ENCODE measurements around the gene CES1. TPM values are rescaled to one million over a fixed set of nuclear protein-coding genes. Genes with fewer than 3 reads are reported as not detected.
"Not testable (repeated sequence)": the region's sequence is repeated elsewhere in the genome, so short reads cannot be mapped to it uniquely, and the experiment has no call there.

The CES1 gene
- total RNA-seq, 2 experiments from 2014 or later = not detected

DNA sequence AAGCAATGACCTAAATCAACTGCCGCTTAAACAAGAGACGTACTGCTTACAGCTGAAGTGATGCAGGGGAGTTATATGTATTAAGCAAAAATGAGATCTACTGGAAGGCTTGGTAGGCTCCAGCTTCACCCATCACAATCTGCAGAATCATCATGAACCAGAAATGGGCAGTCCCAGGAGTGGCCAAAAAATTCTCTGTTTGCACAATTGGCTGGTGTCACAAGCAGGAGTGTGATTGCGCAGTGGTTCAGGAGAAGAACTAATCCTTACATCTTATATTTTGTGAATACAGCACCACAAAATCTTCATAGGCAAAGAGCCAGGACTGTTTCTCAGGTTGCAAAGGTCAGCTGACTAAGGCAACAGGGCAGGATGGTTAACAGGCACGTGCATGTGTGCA, 75.9 kb downstream of the CES1 start:
- Mint-ChIP-seq H3K4me3 (no peak overlapping the region), H3K27me3 (peaks cover 4% of the 10 kb centered on the region), H3K27ac (no peak overlapping the region), H3K4me1 (ENCODE audit: low read depth) (peaks cover 25% of the 10 kb centered on the region), H3K36me3 (ENCODE audit: low read depth) (peaks cover 10% of the 10 kb centered on the region), H3K9me3 (peaks cover 22% of the 10 kb centered on the region)
- ChIA-PET CTCF (interaction anchor here (0.8 kb wide), 1 partner anchor 292 kb away, joined by 3 read pairs; no protein-coding TSS in a partner anchor), POLR2A (no interaction called here)
- TF ChIP-seq, protein P1, sequence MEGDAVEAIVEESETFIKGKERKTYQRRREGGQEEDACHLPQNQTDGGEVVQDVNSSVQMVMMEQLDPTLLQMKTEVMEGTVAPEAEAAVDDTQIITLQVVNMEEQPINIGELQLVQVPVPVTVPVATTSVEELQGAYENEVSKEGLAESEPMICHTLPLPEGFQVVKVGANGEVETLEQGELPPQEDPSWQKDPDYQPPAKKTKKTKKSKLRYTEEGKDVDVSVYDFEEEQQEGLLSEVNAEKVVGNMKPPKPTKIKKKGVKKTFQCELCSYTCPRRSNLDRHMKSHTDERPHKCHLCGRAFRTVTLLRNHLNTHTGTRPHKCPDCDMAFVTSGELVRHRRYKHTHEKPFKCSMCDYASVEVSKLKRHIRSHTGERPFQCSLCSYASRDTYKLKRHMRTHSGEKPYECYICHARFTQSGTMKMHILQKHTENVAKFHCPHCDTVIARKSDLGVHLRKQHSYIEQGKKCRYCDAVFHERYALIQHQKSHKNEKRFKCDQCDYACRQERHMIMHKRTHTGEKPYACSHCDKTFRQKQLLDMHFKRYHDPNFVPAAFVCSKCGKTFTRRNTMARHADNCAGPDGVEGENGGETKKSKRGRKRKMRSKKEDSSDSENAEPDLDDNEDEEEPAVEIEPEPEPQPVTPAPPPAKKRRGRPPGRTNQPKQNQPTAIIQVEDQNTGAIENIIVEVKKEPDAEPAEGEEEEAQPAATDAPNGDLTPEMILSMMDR (IDR thresholded peaks at IDR 0.05) = no peak
- no peak for ATAC-seq
- intact Hi-C loops (cut with micrococcal nuclease) = loop anchor here (10.0 kb wide), 1 partner anchor 438 kb away; the partner anchor contains the start of gene GNAO1
- DNase-seq = no peak

DNA sequence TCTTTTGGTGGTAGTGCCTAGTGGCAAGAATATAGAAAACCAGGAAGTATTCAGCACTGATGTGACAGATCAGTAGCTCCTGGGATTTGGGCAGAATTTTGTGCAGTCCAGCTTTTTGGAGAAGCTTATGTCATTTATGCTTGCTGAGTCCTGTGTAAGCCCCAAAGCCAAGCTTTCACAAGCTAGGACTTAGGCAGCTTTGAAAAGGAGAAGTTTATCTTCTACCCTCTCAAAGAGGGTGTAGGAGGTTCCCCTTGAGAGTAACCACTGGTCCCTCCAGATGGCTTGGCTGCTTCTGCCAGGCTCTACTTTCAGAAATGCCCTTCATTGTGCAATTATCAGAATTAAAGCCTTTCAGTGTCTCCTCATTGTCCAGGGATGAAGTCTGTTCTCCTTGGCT, 78.8 kb downstream of the CES1 start:
- CTCF ChIA-PET = no interaction called here
- peaks cover 22% of the 10 kb centered on the region for H3K9me3 Mint-ChIP-seq
- H3K27ac Mint-ChIP-seq = peak overlapping the region; percentile 79
- peaks cover 10% of the 10 kb centered on the region for H3K36me3 Mint-ChIP-seq (ENCODE audit: low read depth)
- H3K4me1 Mint-ChIP-seq (ENCODE audit: low read depth) = peaks cover 25% of the 10 kb centered on the region
- ATAC-seq = no peak
- no peaks in the 10 kb centered on the region for H3K27me3 Mint-ChIP-seq
- POLR2A ChIA-PET = no interaction called here
- intact Hi-C loops (cut with micrococcal nuclease) = loop anchor here (10.0 kb wide), 1 partner anchor 441 kb away; the partner anchor contains the start of gene GNAO1
- TF ChIP-seq, protein P1 (IDR thresholded peaks at IDR 0.05) = no peak
- H3K4me3 Mint-ChIP-seq = no peak overlapping the region
- no peak for DNase-seq

DNA sequence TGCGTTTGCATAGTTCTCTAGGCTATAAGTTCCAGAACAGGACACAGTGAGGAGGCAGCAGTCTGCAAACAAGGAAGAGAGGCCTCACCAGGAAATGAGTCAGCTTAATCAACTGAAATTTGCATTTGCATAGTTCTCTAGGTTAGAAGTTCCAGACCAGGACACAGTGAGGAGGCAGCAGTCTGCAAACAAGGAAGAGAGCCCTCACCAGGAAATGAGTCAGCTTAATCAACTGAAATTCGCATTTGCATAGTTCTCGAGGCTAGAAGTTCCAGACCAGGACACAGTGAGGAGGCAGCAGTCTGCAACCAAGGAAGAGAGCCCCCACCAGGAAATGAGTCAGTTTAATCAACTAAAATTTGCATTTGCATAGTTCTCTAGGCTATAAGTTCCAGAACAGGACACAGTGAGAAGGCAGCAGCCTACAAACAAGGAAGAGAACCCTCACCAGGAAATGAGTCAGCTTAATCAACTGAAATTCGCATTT, 79.7 kb downstream of the CES1 start:
- H3K4me1 Mint-ChIP-seq (ENCODE audit: low read depth) = peaks cover 25% of the 10 kb centered on the region
- intact Hi-C loops (cut with micrococcal nuclease) = loop anchor here (10.0 kb wide), 1 partner anchor 442 kb away; the partner anchor contains the start of gene GNAO1
- H3K9me3 Mint-ChIP-seq = peaks cover 22% of the 10 kb centered on the region

More for the DNA sequence above, 79.7 kb downstream of the CES1 start:
- peak; percentile 51 for DNase-seq
- H3K27me3 Mint-ChIP-seq, CTCF ChIA-PET, ATAC-seq, H3K4me3 Mint-ChIP-seq, POLR2A ChIA-PET: not testable (repeated sequence)
- peak overlapping the region; percentile 79 for H3K27ac Mint-ChIP-seq
- peaks cover 10% of the 10 kb centered on the region for H3K36me3 Mint-ChIP-seq (ENCODE audit: low read depth)

Other genes with a start within 250 kb of the CES1 start
- gene SLC6A2, start 177.1 kb downstream of the CES1 start, total RNA-seq = not detected
- gene CES5A, start 42.3 kb upstream of the CES1 start, total RNA-seq = not detected